HL-60/S4 (cell line): ENCODE results near the gene CHORDC1.
"Not testable (repeated sequence)": the region's sequence is repeated elsewhere in the genome, so short reads cannot be mapped to it uniquely, and the experiment has no call there.

ENCODE experiments used
- in situ Hi-C: fragments of 300-500 bp; cut with MboI; formaldehyde crosslinking; loops from 2 replicates; pipeline ENCODE4 v1.14.3; 2022; ENCODE audit warnings: low sequenced_read_pairs

CHORDC1 gene

GRCh38 chr11:90222459-90223247 is at the start of gene CHORDC1:
Gene CHORDC1, minus strand, starts transcription at chr11:90223049. Its CDS starts 95 bp downstream, at chr11:90222954.
- in situ Hi-C loops: no loop called here

GRCh38 chr11:90257158-90257525 is 34.3 kb upstream of the CHORDC1 start:
- in situ Hi-C loops: no loop called here

GRCh38 chr11:90256404-90257157 is 33.7 kb upstream of the CHORDC1 start:
- in situ Hi-C loops: no loop called here

- in situ Hi-C loops: no loop called here
These were observed 31.2 kb upstream of the CHORDC1 start for GRCh38 chr11:90254065-90254464.

GRCh38 chr11:90252053-90252452 is 29.2 kb upstream of the CHORDC1 start:
- in situ Hi-C loops: no loop called here

GRCh38 chr11:90251599-90251998 is 28.8 kb upstream of the CHORDC1 start:
- in situ Hi-C loops: no loop called here

GRCh38 chr11:90250970-90251369 is 28.1 kb upstream of the CHORDC1 start:
- in situ Hi-C loops: no loop called here

- in situ Hi-C loops: no loop called here
These were observed 23.6 kb upstream of the CHORDC1 start for GRCh38 chr11:90246468-90246867.

GRCh38 chr11:90243534-90243933 is 20.7 kb upstream of the CHORDC1 start:
- in situ Hi-C loops: no loop called here

GRCh38 chr11:90242894-90243416 is 20.1 kb upstream of the CHORDC1 start:
- in situ Hi-C loops: no loop called here

- in situ Hi-C loops: no loop called here
These were observed 18.6 kb upstream of the CHORDC1 start for GRCh38 chr11:90241414-90241813.

GRCh38 chr11:90239967-90240636 is 17.3 kb upstream of the CHORDC1 start:
- in situ Hi-C loops: not testable (repeated sequence)

GRCh38 chr11:90237004-90237403 is 14.2 kb upstream of the CHORDC1 start:
- in situ Hi-C loops: no loop called here

- in situ Hi-C loops: no loop called here
These were observed 12.7 kb upstream of the CHORDC1 start for GRCh38 chr11:90235526-90235925.

GRCh38 chr11:90234977-90235376 is 12.1 kb upstream of the CHORDC1 start:
- in situ Hi-C loops: no loop called here

GRCh38 chr11:90229791-90230190 is 6.9 kb upstream of the CHORDC1 start:
- in situ Hi-C loops: no loop called here

GRCh38 chr11:90228056-90228455 is 5.2 kb upstream of the CHORDC1 start:
- in situ Hi-C loops: no loop called here

- in situ Hi-C loops: no loop called here
These were observed 368 bp upstream of the CHORDC1 start for GRCh38 chr11:90223248-90223585.

- in situ Hi-C loops: no loop called here
These were observed 918 bp downstream of the CHORDC1 start for GRCh38 chr11:90221803-90222458.

- in situ Hi-C loops: no loop called here
These were observed 2.5 kb downstream of the CHORDC1 start for GRCh38 chr11:90220391-90220790.

GRCh38 chr11:90219438-90219837 is 3.4 kb downstream of the CHORDC1 start:
- in situ Hi-C loops: no loop called here
